PFSK-1 (cell line): Measurements from ENCODE around the gene HEPN1.

Experiments
- FOXP2 ChIP-seq: optimal IDR thresholded peaks from 2 replicates; pipeline ENCODE3; 2011; ENCODE audit warnings: borderline replicate concordance, control low read depth, inconsistent platforms; ENCODE audit not compliant: insufficient read depth; ENCODE audit errors: extremely low read length, extremely low read depth
- POLR2AphosphoS5 ChIP-seq: IDR thresholded peaks from 2 replicates; pipeline ENCODE4 v1.6.1; 2012; ENCODE audit warnings: low read depth, mild to moderate bottlenecking, control low read depth, low read length, moderate library complexity
- SIN3A ChIP-seq: IDR thresholded peaks from 2 replicates; pipeline ENCODE4 v1.6.1; 2012; ENCODE audit warnings: mild to moderate bottlenecking, low read length, moderate library complexity, borderline replicate concordance; ENCODE audit not compliant: insufficient read depth
- TAF1 ChIP-seq: IDR thresholded peaks from 2 replicates; pipeline ENCODE4 v1.6.1; 2012; ENCODE audit warnings: low read length, control low read depth, borderline replicate concordance; ENCODE audit not compliant: insufficient read depth
- TF ChIP-seq, protein P1 (sequence below), 2 experiments: IDR thresholded peaks; 2 replicates each; pipeline versions ENCODE4 v1.6.1 to v1.8.0; 2011 to 2012; ENCODE audit warnings: low read depth in 2 of 2, low read length in 2 of 2, control low read depth in 1 of 2, inconsistent platforms in 1 of 2, mild to moderate bottlenecking in 1 of 2, moderate library complexity in 1 of 2; ENCODE audit not compliant: insufficient read depth in 1 of 2

HEPN1 gene

GRCh38 chr11:124872741-124873140 is 46.3 kb upstream of the HEPN1 start:
- TF ChIP-seq, protein P1, sequence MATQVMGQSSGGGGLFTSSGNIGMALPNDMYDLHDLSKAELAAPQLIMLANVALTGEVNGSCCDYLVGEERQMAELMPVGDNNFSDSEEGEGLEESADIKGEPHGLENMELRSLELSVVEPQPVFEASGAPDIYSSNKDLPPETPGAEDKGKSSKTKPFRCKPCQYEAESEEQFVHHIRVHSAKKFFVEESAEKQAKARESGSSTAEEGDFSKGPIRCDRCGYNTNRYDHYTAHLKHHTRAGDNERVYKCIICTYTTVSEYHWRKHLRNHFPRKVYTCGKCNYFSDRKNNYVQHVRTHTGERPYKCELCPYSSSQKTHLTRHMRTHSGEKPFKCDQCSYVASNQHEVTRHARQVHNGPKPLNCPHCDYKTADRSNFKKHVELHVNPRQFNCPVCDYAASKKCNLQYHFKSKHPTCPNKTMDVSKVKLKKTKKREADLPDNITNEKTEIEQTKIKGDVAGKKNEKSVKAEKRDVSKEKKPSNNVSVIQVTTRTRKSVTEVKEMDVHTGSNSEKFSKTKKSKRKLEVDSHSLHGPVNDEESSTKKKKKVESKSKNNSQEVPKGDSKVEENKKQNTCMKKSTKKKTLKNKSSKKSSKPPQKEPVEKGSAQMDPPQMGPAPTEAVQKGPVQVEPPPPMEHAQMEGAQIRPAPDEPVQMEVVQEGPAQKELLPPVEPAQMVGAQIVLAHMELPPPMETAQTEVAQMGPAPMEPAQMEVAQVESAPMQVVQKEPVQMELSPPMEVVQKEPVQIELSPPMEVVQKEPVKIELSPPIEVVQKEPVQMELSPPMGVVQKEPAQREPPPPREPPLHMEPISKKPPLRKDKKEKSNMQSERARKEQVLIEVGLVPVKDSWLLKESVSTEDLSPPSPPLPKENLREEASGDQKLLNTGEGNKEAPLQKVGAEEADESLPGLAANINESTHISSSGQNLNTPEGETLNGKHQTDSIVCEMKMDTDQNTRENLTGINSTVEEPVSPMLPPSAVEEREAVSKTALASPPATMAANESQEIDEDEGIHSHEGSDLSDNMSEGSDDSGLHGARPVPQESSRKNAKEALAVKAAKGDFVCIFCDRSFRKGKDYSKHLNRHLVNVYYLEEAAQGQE (IDR thresholded peaks at IDR 0.05; ENCODE audit: insufficient read depth in 1 of 2, low read depth in 2 of 2, low read length in 2 of 2) = no peak
- TF ChIP-seq FOXP2 (no peak), POLR2AphosphoS5 (no peak), SIN3A (no peak), TAF1 (no peak)

DNA sequence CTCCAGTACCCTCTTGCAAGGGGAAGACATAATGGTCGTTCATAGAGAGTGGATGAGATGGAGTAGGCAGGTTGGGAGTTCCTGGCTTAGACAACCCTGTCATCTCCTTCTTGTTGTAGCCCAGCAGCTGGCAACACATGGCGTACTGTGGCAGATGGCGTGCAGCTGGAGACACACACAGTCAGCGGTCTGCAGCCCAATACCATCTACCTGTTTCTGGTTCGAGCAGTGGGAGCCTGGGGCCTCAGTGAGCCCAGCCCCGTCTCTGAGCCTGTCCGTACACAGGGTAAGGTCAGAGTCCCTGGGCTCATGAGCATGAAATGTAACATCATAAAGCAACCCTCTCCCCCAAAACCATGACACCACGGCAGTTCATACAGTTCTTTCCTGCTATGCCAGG is 45.1 kb upstream of the HEPN1 start:
- TF ChIP-seq FOXP2 (no peak), POLR2AphosphoS5 (no peak), TAF1 (no peak), SIN3A (no peak)
- TF ChIP-seq, protein P1 (IDR thresholded peaks at IDR 0.05; ENCODE audit: insufficient read depth in 1 of 2, low read depth in 2 of 2, low read length in 2 of 2) = no peak

GRCh38 chr11:124874571-124875255 is 44.3 kb upstream of the HEPN1 start:
- TF ChIP-seq, protein P1 (IDR thresholded peaks at IDR 0.05; ENCODE audit: insufficient read depth in 1 of 2, low read depth in 2 of 2, low read length in 2 of 2) = no peak
- no peak for TF ChIP-seq SIN3A
- TF ChIP-seq POLR2AphosphoS5 = no peak
- no peak for TF ChIP-seq FOXP2
- no peak for TF ChIP-seq TAF1

DNA sequence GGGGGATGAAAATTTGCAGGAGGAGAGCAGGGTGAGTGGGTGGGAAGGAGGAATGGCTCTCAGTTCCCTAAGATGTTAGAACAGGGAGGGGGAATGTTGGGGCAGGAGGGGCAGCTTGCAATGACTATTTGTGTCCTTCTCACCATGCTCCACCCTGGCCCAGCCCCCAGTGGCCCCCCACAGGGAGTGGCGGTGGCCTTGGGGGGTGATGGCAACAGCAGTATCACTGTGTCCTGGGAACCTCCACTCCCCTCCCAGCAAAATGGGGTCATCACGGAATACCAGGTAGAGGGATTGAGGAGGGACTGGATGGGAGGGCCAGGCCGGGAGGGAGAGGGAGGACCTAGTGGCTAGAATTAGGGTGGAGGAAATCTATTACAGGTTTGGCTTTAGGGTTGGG is 43.6 kb upstream of the HEPN1 start:
- TF ChIP-seq, protein P1 (IDR thresholded peaks at IDR 0.05; ENCODE audit: insufficient read depth in 1 of 2, low read depth in 2 of 2, low read length in 2 of 2) = no peak
- TF ChIP-seq TAF1 (no peak), FOXP2 (no peak), POLR2AphosphoS5 (no peak), SIN3A (no peak)
